GM23338 (cell line): Measurements from ENCODE around the gene CCDC57. TPM values are rescaled to one million over a fixed set of nuclear protein-coding genes. Genes with fewer than 3 reads are reported as not detected.

Source experiments
- CREB1 ChIP-seq: fragments of 250-450 bp; sonication (Bioruptor Pico); IDR thresholded peaks from 2 replicates; pipeline ENCODE4 v1.5.0; 2020; ENCODE audit warnings: low read depth, mild to moderate bottlenecking, moderate library complexity
- EZH2phosphoT487 ChIP-seq: fragments of 200-600 bp; sonication (generic); IDR thresholded peaks from one replicate; pipeline ENCODE4 v1.8.1; 2018; ENCODE audit warnings: antibody characterized with exemption; ENCODE audit not compliant: unreplicated experiment
- JUNB ChIP-seq: IDR thresholded peaks from one replicate; pipeline ENCODE4 v1.6.1; 2016; ENCODE audit warnings: antibody characterized with exemption; ENCODE audit not compliant: unreplicated experiment
- REST ChIP-seq: IDR thresholded peaks from one replicate; pipeline ENCODE4 v1.6.1; 2018; ENCODE audit warnings: antibody characterized with exemption; ENCODE audit not compliant: unreplicated experiment
- ZNF114 ChIP-seq: fragments of 250-450 bp; sonication (Bioruptor Pico); IDR thresholded peaks from 2 replicates; pipeline ENCODE4 v1.5.0; 2020; ENCODE audit warnings: mild to moderate bottlenecking, moderate library complexity
- ZNF462 ChIP-seq: fragments of 250-450 bp; sonication (Bioruptor Pico); IDR thresholded peaks from 2 replicates; pipeline ENCODE4 v1.5.0; 2020; ENCODE audit warnings: mild to moderate bottlenecking, moderate library complexity
- polyA plus RNA-seq: library from polyadenylated mRNA; unstranded; fragments of >200 nt; fragmentation: Nextera tagmentation; extraction: Ambion mirVana; gene quantifications from 2 replicates; pipeline ENCODE4 v1.2.1, GENCODE V29; 2016
- total RNA-seq: library from RNA; depleted of rRNA; stranded (reverse); fragments of >200 nt; shearing (Covaris generic); gene quantifications from 2 replicates; pipeline ENCODE4 v1.2.3, GENCODE V29; 2014

Gene CCDC57
- total and polyA plus RNA-seq, 2 experiments from 2014 or later: 7.0 to 16.3 TPM

GRCh38 chr17:82226809-82227628 lies 14.4 kb upstream of the CCDC57 start (continued):
- TF ChIP-seq ZNF462 (CRISPR knock-in tag) (no peak), ZNF114 (CRISPR knock-in tag) (no peak), CREB1 (CRISPR knock-in tag) (no peak), EZH2phosphoT487 (no peak), JUNB (no peak), REST (no peak)
